SK-N-SH treated with all-trans-retinoic acid at 6 μM for 48 hours (cell line): ENCODE measurements around the gene PTCHD1.

Experiments used
- ATAC-seq: fragments of 200-7000 bp; cut with Tn5 transposase; 3 replicates; pipeline ENCODE4 v1.9.1; 2020; ENCODE audit warnings: mild to moderate bottlenecking, moderate library complexity
- ARNTL ChIP-seq: fragments of 450-650 bp; formaldehyde crosslinking; IDR thresholded peaks from 2 replicates; pipeline ENCODE4 v1.5.0; 2020; ENCODE audit warnings: low read depth, mild to moderate bottlenecking, moderate library complexity, borderline replicate concordance
- BACH2 ChIP-seq: fragments of 250-450 bp; sonication (Bioruptor Pico); IDR thresholded peaks from 2 replicates; pipeline ENCODE4 v1.9.0; 2021; ENCODE audit warnings: mild to moderate bottlenecking, borderline replicate concordance
- CSDC2 ChIP-seq: fragments of 250-450 bp; sonication (Bioruptor Pico); IDR thresholded peaks from 2 replicates; pipeline ENCODE4 v1.5.0; 2020; ENCODE audit warnings: mild to moderate bottlenecking, moderate library complexity
- CSRNP3 ChIP-seq: fragments of 250-450 bp; sonication (Bioruptor Pico); IDR thresholded peaks from 2 replicates; pipeline ENCODE4 v1.5.1; 2021; ENCODE audit warnings: mild to moderate bottlenecking, moderate library complexity
- ESRRG ChIP-seq: fragments of 250-450 bp; sonication (Bioruptor Pico); IDR thresholded peaks from 2 replicates; pipeline ENCODE4 v1.6.1; 2021; ENCODE audit warnings: mild to moderate bottlenecking
- GLIS3 ChIP-seq: fragments of 250-450 bp; sonication (Bioruptor Pico); IDR thresholded peaks from 2 replicates; pipeline ENCODE4 v1.5.0; 2020; ENCODE audit warnings: mild to moderate bottlenecking, moderate library complexity
- ISL1 ChIP-seq: fragments of 250-450 bp; sonication (Bioruptor Pico); IDR thresholded peaks from 2 replicates; pipeline ENCODE4 v2.1.2; 2022; ENCODE audit warnings: mild to moderate bottlenecking, moderate library complexity
- OSR1 ChIP-seq: fragments of 250-450 bp; sonication (Bioruptor Pico); IDR thresholded peaks from 2 replicates; pipeline ENCODE4 v1.8.0; 2022; ENCODE audit warnings: moderate library complexity, mild to moderate bottlenecking, inconsistent platforms
- PPARA ChIP-seq: fragments of 250-450 bp; sonication (Bioruptor Pico); IDR thresholded peaks from 2 replicates; pipeline ENCODE4 v1.5.0; 2020; ENCODE audit warnings: mild to moderate bottlenecking, borderline replicate concordance
- RARB ChIP-seq: fragments of 250-450 bp; sonication (Bioruptor Pico); IDR thresholded peaks from 2 replicates; pipeline ENCODE4 v1.8.0; 2021; ENCODE audit warnings: mild to moderate bottlenecking, moderate library complexity
- SNAI2 ChIP-seq: fragments of 250-450 bp; sonication (Bioruptor Pico); IDR thresholded peaks from 2 replicates; pipeline ENCODE4 v1.5.0; 2020; ENCODE audit warnings: mild to moderate bottlenecking, moderate library complexity
- TOX ChIP-seq: fragments of 250-450 bp; sonication (Bioruptor Pico); IDR thresholded peaks from 2 replicates; pipeline ENCODE4 v1.8.0; 2021; ENCODE audit warnings: mild to moderate bottlenecking, moderate library complexity, borderline replicate concordance
- TSHZ2 ChIP-seq: fragments of 250-450 bp; sonication (Bioruptor Pico); IDR thresholded peaks from 2 replicates; pipeline ENCODE4 v1.5.0; 2020; ENCODE audit warnings: mild to moderate bottlenecking, moderate library complexity
- ZC3H10 ChIP-seq: fragments of 250-450 bp; sonication (Bioruptor Pico); IDR thresholded peaks from 2 replicates; pipeline ENCODE4 v1.5.1; 2021; ENCODE audit warnings: mild to moderate bottlenecking, moderate library complexity
- ZFP3 ChIP-seq: fragments of 250-450 bp; sonication (Bioruptor Pico); IDR thresholded peaks from 2 replicates; pipeline ENCODE4 v1.5.0; 2020; ENCODE audit warnings: mild to moderate bottlenecking, moderate library complexity
- ZFP30 ChIP-seq: fragments of 450-650 bp; formaldehyde crosslinking; IDR thresholded peaks from 2 replicates; pipeline ENCODE4 v1.5.0; 2022; ENCODE audit warnings: mild to moderate bottlenecking, moderate library complexity
- ZNF565 ChIP-seq: fragments of 450-650 bp; formaldehyde crosslinking; conservative IDR thresholded peaks from 2 replicates; pipeline ENCODE4 v1.5.0; 2020; ENCODE audit warnings: low read depth, mild to moderate bottlenecking, moderate library complexity
- ZNF70 ChIP-seq: fragments of 450-650 bp; formaldehyde crosslinking; IDR thresholded peaks from 2 replicates; pipeline ENCODE4 v1.5.0; 2020; ENCODE audit warnings: mild to moderate bottlenecking, moderate library complexity
- ZNF8 ChIP-seq: fragments of 450-650 bp; formaldehyde crosslinking; IDR thresholded peaks from 2 replicates; pipeline ENCODE4 v1.5.0; 2020; ENCODE audit warnings: mild to moderate bottlenecking, moderate library complexity
- TF ChIP-seq, protein P1 (sequence below): fragments of 250-450 bp; sonication (Bioruptor Pico); IDR thresholded peaks from 2 replicates; pipeline ENCODE4 v1.5.1; 2020; ENCODE audit warnings: low read depth, mild to moderate bottlenecking, moderate library complexity
- TF ChIP-seq, protein P2 (sequence below): fragments of 250-450 bp; sonication (Bioruptor Pico); IDR thresholded peaks from 2 replicates; pipeline ENCODE4 v1.8.0; 2020; ENCODE audit warnings: mild to moderate bottlenecking, moderate library complexity, borderline replicate concordance

PTCHD1 gene

DNA sequence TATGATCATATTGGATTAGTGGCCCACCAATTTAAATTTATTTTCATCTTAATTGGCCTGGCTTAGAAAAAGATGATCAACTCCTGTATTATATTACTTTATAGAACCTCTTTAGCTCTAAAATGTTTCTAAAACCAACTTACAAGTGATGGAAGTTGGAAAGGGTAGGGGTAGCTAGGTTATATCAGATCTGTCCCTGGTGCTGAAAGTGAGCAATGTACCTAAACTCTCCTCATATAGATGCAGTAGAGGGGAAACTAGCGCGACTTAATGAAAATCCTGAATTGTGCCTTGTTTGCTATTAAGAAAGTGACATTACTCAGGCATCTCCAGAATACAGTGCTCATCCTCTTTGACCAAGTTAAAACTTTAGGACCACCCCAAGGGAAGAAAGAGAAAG lies 7.5 kb upstream of the PTCHD1 start (continued):
- TF ChIP-seq TSHZ2 (CRISPR knock-in tag): no peak
- TF ChIP-seq, protein P1, sequence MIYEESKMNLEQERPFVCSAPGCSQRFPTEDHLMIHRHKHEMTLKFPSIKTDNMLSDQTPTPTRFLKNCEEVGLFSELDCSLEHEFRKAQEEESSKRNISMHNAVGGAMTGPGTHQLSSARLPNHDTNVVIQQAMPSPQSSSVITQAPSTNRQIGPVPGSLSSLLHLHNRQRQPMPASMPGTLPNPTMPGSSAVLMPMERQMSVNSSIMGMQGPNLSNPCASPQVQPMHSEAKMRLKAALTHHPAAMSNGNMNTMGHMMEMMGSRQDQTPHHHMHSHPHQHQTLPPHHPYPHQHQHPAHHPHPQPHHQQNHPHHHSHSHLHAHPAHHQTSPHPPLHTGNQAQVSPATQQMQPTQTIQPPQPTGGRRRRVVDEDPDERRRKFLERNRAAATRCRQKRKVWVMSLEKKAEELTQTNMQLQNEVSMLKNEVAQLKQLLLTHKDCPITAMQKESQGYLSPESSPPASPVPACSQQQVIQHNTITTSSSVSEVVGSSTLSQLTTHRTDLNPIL (CRISPR knock-in tag): no peak
- TF ChIP-seq PPARA (CRISPR knock-in tag): no peak
- no peak for TF ChIP-seq ZFP30 (CRISPR knock-in tag)
- no peak for TF ChIP-seq CSRNP3 (CRISPR knock-in tag)
- no peak for TF ChIP-seq ZNF565 (CRISPR knock-in tag)
- TF ChIP-seq ZNF8 (CRISPR knock-in tag): no peak
- TF ChIP-seq, all 23 proteins: peak for 0

- TF ChIP-seq SNAI2: no peak
- no peak for TF ChIP-seq ESRRG
- TF ChIP-seq, protein P2, sequence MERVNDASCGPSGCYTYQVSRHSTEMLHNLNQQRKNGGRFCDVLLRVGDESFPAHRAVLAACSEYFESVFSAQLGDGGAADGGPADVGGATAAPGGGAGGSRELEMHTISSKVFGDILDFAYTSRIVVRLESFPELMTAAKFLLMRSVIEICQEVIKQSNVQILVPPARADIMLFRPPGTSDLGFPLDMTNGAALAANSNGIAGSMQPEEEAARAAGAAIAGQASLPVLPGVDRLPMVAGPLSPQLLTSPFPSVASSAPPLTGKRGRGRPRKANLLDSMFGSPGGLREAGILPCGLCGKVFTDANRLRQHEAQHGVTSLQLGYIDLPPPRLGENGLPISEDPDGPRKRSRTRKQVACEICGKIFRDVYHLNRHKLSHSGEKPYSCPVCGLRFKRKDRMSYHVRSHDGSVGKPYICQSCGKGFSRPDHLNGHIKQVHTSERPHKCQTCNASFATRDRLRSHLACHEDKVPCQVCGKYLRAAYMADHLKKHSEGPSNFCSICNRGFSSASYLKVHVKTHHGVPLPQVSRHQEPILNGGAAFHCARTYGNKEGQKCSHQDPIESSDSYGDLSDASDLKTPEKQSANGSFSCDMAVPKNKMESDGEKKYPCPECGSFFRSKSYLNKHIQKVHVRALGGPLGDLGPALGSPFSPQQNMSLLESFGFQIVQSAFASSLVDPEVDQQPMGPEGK: no peak
- TF ChIP-seq TOX (CRISPR knock-in tag): no peak
- TF ChIP-seq CSRNP3 (CRISPR knock-in tag): no peak
- no peak for TF ChIP-seq ARNTL (CRISPR knock-in tag)
- no peak for TF ChIP-seq ISL1
- TF ChIP-seq GLIS3 (CRISPR knock-in tag): no peak
- no peak for TF ChIP-seq ZFP30 (CRISPR knock-in tag)
- TF ChIP-seq RARB (CRISPR knock-in tag): no peak
- no peak for TF ChIP-seq ZC3H10 (CRISPR knock-in tag)
- no peak for TF ChIP-seq PPARA (CRISPR knock-in tag)
- no peak for TF ChIP-seq TSHZ2 (CRISPR knock-in tag)
- TF ChIP-seq CSDC2 (CRISPR knock-in tag): no peak
- TF ChIP-seq ZFP3 (CRISPR knock-in tag): no peak
- no peak for TF ChIP-seq ZNF70 (CRISPR knock-in tag)
- no peak for TF ChIP-seq OSR1 (CRISPR knock-in tag)
- no peak for TF ChIP-seq BACH2
- ATAC-seq: no peak
Measured at GRCh38 chrX:23331701-23332100, 2.9 kb upstream of the PTCHD1 start.
